Fibroblast of gingiva (primary cell): ENCODE data around the gene PIK3IP1.
A peak's percentile ranks its signal among the peaks of the same experiment; 100 is the strongest.
"Not testable (repeated sequence)": the region's sequence is repeated elsewhere in the genome, so short reads cannot be mapped to it uniquely, and the experiment has no call there.

ENCODE experiments used
- DNase-seq: peaks from one replicate; pipeline ENCODE4 v3.0.0-alpha.2; 2011; ENCODE audit warnings: low read depth

PIK3IP1 gene, protein sequence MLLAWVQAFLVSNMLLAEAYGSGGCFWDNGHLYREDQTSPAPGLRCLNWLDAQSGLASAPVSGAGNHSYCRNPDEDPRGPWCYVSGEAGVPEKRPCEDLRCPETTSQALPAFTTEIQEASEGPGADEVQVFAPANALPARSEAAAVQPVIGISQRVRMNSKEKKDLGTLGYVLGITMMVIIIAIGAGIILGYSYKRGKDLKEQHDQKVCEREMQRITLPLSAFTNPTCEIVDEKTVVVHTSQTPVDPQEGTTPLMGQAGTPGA

DNA sequence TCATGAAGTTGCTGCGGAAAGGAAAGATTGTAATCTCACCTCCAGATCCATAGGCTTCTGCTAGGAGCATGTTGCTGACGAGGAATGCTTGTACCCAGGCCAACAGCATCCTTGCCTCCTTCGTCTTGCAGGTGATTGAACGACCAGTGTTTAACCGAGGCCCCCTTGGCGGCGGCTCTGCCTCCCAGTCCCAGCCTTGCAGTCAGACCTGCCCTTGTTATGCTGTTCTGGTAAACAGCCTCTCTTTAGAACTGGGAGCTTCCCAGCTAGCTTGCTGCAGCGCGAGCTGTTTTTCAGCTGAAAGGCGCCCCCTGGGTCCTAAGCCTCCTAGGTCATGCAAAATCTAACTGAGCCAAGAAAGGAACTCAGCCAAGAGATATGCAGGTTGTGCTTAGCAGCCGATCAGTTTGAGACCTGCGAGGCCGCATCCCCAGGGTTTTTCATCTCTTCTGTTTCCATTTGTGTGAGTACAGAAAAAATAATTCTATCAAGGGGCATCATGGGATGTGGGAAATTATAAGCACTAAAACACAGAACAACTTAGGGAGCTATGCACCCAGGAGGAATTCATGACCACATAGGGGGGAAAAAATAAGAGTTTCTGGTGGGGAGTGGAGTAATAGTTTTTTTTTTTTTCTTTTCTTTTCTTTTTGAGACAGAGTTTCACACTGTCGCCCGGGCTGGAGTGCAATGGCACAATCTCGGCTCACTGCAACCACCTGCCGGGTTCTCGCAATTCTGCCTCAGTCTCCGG lies at the start of gene PIK3IP1:
Gene PIK3IP1, minus strand, starts transcription at position 253 of the 754 bp plus-strand sequence. Its CDS starts 144 bp downstream, at position 109.
- peak; percentile 80 for DNase-seq

DNA sequence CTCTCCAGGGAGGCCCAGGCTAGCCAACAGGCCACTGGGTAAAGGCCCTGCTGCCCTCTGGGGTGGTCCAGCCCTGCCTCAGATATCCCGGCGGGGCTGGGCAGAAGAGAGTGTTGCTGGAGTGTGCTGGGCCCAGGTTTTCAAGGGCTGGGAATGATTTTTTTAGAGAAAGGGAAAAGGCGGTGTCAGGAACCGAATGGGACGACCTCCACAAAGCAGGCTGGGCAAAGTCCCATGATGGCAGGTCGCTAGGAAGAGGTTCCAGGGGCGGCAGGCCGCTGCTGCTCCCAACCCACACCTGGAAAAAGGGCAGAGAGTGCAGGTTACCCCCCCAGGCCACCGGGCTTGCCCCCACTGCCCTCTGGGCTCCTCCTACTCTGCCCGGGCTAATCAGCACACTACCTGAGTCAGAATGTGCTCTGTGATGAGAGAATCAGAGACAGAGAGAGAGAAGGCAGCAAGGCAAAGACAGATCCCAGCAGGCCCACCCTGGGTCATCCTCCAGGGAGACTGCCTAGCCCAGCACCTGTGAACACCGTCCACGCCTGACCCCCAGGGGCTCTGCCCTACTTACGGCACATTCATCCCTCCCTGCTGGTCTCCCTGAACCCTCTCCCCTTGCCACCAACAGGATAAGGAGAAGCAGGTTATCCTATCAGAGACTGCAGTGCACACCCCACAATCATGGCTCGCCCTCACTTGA lies 49.2 kb upstream of the PIK3IP1 start:
- no peak for DNase-seq

DNA sequence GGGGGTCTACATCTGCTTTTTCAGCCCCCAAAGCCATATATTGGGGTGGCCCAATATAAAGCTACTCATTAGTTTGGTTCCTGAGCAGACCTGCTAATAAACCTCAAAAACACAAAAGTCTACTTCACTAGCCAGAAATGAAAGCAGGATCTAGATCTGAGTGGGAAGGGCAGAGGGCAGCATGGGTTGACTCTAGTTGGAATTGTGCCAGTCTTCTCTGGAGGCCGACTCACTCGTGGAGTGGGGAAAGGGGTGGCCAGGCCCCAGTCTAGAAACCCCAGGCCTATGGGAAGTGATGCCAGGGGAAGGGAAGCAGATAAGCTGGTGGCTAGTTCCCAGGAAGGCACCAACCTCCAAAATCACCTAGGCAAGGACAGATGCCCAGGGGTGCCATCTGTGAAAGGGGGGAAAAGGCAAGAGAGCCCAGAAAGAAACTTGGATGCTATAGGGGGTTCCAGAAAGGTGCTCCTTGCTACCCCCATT lies 48.5 kb upstream of the PIK3IP1 start:
- no peak for DNase-seq

DNA sequence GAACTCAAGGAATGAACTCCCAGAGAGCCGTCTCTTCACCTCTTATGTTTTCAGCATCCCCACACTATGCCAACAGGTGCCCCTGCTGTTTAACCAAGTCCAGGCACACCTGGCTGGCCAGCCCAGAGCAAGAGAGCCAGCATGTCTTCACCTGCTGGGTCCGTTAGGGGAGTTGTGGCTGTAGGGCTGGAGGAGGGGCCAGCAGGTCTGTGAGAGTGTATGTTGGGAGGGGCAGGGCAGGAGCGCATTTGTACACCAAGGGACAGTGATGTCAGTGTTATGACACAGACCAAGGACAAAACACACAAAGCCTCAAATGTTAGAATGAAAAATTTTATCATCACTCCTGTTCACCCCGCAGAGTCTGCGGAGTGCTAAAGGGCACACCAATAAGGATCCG lies 48.1 kb upstream of the PIK3IP1 start:
- no peak for DNase-seq

DNA sequence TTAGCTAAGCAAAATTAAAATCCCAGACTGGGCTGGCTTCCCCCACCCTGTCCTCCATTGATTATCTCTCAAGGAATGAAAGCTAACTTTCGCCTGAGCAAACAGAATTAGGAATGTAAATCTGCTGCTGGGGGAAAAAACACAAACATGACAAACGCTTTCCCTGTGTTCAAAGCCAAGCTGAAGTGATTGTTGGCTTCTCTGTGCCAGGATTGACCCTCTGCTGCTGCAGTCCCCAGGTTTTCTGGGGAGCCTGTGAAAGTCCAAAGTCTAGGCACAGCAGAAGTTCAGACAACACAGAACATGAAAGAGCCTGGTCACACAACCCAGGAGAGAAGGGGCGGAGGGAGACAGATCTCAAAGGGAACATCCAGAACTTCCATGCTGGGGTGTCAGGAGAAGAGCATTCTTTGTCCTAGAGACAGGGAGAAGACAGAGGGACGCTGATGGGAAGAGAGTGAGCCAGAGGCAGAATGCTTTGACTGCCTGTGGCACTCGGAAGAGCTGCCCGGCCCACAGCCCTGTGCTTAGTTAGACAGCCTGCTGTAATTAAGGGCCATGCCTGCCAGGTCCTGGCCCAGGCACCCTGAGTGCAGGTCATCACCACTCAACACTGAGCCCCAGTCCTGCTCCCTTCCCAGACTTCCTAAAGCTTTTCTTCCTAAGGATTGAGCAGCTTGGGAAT lies 47.0 kb upstream of the PIK3IP1 start:
- DNase-seq = no peak

DNA sequence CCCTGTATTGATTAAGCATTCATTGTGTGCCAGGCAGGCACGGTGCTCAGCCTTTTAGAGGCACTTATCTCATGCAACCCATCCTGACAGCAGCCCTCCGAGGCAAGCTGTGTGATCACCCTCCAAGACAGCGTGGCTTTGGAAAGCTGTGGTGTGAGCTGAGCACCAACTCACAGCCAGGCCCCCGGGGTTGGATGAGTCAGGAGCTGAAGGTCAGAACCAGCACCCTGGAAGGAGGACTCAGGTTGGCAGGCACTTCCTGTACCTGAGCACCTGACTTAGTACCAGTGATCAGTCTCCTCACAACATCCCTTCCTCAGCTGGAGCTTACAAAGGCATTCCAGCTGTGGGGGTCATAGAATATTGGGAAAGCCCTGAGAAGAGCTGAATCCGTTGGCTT lies 44.9 kb upstream of the PIK3IP1 start:
- DNase-seq = no peak

DNA sequence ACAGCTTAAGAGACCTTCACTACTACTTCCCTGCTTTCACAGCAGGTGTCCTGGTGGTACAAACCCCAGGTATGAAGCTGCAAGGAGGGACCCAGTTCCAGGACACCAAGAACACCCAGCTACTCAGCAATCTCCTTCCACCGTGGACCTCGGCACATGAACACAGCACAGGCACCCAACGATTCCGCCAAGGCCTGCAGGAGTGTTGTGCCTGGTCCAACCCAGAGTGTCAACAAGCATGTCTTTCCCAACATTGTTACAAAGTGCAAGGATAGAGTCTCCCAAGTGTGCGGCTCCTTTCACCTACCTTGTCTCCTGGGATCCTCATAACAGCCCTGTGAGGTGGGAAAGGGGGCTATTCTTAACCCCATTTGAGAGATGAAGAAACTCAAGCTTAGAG lies 42.0 kb upstream of the PIK3IP1 start:
- no peak for DNase-seq

DNA sequence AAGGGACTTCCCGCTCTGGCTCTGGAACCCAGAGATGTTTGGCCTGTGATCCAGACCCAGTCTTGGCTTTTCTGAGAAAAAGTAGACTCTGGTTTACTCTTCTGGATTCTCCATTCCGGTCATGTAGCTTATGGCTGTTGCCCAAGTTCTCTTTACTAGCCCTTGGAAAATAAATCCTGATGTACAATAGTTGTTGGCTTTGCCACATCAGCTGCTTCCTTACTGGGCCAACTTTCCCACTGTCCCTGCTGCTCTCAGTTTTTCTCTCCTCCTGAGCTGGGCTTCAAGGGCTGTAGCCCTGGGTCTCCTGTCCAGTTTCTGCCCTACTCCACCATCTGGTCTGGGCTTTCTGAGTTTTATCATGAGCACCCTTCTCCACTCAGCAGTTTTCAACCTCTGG lies 41.4 kb upstream of the PIK3IP1 start:
- DNase-seq = no peak

DNA sequence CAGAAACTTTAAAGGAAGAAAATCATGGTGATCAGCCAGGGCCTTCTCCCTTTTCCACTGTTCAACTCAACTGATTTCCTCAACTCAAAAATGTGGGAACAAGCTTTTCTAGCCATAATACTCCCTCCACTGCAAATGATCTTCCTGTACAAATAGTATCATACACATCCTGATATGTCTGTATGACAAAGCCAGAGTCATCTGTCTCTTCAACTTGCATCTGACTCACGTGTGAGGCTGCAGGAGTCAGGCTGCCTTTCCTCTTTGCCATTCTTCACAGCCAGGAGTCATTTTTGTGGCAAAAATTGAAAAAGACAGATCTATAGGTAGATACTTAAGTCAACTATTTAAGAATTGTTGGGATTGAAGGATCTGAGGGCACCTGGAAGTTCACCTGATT lies 40.6 kb upstream of the PIK3IP1 start:
- no peak for DNase-seq

DNA sequence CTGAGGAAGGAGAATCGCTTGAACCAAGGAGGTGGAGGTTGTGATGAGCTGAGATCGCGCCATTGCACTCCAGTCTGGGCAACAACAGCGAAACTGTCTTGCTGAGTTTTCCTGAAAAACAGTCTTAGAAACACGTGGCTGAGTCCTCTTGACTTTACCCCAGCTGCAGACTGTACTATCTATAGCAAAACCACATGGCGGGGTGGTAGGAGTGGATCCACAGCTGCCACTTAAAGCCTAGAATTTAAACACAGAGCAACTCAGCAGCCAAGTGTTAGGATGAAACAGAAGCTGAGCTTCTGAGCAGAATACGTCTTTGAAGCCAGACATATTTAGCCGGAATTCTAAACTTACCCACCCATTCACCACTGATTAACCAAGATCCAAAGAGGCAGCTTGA lies 39.7 kb upstream of the PIK3IP1 start:
- no peak for DNase-seq

DNA sequence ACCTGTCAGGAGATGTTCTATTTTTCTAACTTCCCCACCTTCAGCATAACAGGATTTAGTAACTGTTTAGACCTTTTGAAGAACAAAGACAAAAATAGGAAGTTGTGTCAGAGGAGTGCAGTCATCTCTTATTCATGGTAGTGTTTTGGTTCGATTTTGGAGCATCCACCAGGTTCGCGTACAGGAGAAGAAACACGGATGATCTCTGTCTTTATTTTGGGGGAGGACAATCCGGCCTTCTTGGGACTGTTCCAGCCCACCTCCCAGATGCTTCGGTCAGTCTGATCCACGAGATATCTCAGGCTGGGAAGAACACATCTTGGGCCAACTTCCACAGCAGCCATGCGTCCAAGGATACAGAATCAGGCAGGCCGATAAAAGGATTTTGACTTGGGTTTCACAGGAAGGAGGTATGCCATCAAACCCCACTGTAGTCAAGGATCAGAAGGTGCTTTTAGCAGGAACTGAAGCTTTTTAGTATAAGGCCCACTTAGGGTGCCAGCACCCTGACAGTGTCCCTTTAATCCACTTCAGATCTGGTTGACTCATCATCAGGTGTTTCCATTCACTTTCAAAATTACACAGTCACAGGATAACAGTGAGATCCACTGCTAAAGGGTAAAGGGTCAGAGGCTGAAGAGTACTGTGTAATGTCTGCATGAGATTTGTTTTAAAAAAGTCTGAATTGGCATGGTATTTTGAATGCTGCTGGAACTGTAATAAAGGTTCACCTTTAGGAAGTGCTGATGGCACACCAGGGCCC lies 37.3 kb upstream of the PIK3IP1 start:
- DNase-seq = no peak

DNA sequence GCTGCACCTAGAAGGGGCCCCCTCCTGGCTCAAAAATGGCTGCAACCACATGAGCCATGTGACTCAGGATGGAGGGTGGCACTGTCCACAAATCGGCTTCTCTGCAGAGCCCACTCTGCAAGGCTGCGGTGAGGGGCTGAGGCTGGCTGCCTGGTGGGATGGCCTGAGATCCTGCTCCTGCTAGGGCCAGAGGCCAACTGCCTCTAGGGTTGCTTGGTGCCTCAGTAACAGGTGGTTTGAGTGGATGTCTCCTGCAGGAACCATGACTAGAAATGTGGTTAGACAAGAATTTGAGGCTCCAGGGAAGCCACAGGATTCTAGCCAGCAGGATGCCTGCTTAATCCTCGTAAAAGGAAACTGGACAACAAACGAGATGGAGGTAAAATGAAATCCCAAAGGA lies 36.7 kb upstream of the PIK3IP1 start:
- DNase-seq = no peak

DNA sequence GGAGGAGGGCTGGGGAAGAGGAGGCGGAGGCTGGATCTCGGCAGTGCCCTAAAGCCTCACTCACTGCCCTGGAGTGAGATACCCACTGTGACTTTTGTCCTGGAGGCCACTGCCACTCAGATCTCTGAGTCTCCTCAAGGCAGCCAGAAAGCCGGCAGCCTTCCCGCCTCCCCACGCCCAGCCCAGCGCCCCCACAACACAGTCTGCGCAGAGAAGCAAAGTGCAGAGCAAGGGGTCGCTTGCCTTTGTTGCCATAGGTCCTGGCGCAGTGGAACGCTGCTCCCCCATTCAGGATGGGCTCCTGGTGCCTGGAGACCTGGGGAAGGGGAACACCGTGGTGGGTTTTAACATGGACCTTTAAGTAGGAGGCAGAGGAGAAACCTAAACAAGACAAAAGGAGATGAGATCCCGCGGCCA lies 36.3 kb upstream of the PIK3IP1 start:
- no peak for DNase-seq

DNA sequence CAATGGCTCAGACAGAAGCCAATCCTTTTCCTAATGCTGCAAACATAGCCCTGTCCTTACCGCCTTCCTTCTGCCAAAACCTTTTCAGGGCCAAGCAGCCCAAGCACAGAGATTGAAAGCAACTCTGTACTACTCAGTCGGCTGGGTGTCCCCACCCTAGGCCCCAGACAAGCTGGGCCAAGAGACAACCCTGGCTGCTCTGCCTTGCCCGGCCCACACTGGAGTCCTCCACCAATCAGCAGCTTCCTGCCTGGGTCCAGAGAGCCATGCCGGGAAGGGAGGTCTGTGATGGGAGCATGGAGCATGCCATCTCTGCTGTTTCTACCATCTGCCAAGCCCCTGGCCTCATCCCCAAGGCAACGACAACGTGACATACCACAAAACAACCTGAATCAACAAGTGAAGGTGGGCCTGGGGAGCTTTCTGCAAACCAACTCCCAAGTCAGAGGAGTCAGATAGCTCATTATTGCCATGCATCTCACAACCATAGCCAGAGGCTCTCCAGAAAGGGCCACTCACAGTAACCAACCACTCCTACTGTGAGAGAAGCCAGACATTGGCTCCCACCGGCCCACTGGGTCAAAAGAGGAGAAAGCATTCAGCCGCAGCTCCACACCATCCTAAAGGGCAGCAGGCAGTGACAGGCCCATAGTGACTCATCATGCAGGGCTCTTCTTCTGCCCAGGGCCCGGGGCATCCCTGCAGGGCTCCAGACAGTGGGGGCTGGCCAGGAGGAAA lies 35.7 kb upstream of the PIK3IP1 start:
- DNase-seq = no peak

DNA sequence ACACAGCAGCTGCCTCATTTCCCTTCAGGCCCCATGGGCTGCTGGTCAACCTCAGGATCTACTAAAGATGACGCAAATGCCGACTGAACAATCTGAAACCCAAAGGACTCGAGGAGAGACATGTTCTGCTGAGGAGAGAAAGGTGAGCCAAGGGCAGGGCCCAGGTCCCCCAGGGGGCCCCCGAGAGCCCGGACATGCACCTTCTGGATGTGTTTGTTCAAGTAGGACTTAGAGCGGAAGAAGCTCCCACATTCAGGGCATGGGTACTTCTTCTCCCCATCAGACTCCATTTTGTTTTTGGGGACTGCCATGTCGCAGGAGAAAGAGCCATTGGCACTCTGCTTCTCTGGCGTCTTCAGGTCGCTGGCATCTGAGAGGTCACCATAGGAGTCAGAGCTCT lies 34.6 kb upstream of the PIK3IP1 start:
- no peak for DNase-seq

DNA sequence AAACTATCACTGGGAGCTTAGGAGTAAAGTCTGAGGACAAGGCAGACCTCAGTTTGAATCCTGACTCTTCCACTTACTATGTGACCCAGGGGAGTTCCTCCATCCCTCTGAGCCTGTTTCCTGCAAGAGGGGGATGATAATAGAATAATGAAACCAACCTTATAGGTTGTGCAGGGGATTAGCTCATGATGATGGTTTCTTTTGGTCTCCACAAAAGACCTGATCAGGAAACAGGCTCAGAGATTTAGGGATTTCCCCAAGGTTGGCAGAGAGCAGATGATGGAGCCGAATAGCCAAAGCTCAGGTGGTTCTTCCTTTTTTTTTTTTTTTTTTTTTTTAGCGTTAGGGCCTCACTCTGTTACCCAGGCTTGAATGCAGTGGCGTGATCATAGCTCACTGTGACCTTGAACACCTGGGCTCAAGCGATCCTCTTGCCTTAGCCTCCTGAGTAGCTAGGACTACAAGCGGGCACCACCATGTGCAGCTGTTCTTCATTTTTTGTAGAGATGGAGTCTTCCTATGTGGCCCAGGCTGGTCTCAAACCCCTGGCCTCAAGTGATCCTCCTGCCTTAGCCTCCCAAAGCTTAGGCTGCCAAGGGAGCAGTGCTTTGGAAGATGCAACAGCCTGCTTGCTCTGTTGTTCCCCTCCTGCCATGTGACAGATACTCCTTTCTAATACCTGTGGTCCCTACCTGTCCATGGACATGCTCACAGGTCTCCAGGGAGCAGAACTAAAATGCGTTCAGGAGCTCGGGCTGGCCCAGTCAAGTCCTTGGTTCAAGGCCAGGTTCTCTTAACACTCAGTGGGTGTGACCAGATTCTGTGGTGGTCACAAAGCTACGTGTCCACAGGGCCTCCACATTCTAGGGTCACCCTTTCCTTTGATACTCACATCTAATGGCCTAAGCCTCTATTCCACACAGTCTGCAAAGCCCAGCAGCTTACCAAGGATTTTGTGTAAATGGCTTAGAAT lies 31.6 kb upstream of the PIK3IP1 start:
- no peak for DNase-seq

DNA sequence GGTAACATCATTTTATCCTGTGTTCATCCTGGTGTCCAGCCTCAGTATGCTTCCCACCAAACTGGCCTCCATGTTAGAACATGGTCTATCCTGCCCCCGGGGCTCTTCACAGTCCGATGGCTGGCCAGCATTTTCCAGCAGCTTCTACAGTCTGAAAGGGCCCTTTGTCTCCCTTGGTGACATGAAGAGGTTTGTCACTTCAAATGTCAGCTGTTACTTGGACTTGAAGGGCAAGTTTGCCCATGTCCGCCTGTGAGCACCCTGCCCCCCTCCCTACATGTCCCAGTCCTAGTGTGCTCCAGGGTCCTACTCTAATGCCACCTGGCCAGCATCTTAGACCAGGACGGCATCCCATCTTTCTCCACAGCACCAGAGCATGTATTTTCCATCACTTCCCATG lies 29.1 kb upstream of the PIK3IP1 start:
- no peak for DNase-seq

DNA sequence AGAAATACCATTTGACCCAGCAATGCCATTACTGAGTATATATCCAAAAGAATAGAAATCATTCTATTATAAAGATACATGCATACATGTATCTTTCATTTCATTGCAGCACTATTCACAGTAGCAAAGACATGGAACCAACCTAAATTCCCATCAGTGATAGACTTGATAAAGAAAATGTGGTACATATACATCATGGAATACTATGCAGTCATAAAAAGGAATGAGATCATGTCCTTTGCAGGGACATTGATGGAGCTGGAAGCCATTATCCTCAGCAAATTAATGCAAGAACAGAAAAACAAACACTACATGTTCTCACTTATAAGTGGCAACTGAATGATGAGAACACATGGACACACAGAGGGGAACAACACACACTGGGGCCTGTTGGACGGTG lies 21.9 kb upstream of the PIK3IP1 start:
- not testable (repeated sequence) for DNase-seq

DNA sequence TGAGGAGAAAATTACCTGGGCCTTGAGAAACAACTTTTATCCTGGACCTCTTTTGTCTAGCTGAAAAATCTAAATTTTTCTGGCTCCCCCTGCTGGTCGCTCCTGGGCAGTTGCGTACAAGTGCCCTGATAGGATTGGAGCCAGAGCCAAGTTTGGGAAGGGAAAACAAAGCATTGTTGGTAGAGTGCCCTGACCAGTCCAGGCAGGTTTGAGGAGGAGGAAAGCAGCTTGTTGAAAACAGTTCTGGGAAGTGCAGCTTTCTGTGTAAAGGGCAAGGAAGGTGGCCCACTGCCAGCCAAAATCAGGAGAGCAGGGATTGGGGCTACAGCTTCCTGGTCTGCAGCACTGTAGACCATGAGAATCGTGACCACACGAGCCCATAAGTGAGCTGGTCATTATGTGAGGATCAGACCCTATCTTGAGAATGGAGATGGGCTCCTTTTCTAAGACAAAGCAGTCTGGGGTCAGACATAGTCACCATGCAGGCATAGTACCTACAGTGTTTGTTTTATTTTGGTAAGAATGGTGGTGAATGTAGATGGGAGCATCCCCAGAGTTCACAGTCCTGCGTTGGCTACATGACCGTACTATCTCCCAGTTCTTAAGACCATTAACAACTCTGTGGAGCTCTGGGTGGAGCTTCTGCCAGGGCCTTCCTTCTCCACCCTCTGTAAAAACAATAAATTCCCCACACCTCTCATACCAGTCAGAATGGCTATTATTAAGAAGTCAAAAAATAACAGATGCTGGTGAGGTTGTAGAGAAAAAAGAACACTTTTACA lies 21.3 kb upstream of the PIK3IP1 start:
- peak; percentile 48 for DNase-seq
